HEK293 (cell line): ENCODE measurements around the gene NISCH.

ENCODE experiments used
- CTCF ChIA-PET: fragments of 350-600 bp; formaldehyde crosslinking; extraction: SDS; loops from one replicate; lab custom pipeline; 2021; ENCODE audit warnings: antibody characterized with exemption; lab: Yijun Ruan, JAX
- POLR2A ChIA-PET: fragments of 300-600 bp; formaldehyde crosslinking; extraction: SDS; loops from one replicate; lab custom pipeline; 2020; ENCODE audit warnings: antibody characterized with exemption, inconsistent platforms; lab: Yijun Ruan, JAX
- H3K27ac ChIP-seq: fragments of 200-500 bp; sonication (Bioruptor generic); 2 replicates; pipeline ENCODE4 v1.5.1; 2014; ENCODE audit warnings: low read depth, low read length, control low read depth, inconsistent platforms; ENCODE audit errors: extremely low read depth
- H3K36me3 ChIP-seq, 2 experiments: fragments of 200-500 bp in 1 of 2; sonication (Bioruptor generic) in 1 of 2; 1 replicate in 1 of 2; 2 replicates in 1 of 2; pipeline ENCODE4 v1.5.1; 2014 to 2017; ENCODE audit warnings: inconsistent platforms in 2 of 2, low read length in 2 of 2; ENCODE audit not compliant: control insufficient read depth in 2 of 2, insufficient read depth in 1 of 2
- H3K4me1 ChIP-seq: fragments of 200-500 bp; sonication (Bioruptor generic); 2 replicates; pipeline ENCODE4 v1.5.1; 2014; ENCODE audit warnings: mild to moderate bottlenecking, low read length, inconsistent platforms; ENCODE audit not compliant: control insufficient read depth, insufficient read depth
- H3K4me3 ChIP-seq: 2 replicates; pipeline ENCODE4 v1.5.1; 2011; ENCODE audit warnings: low read depth, mild to moderate bottlenecking, control low read depth, low read length, moderate library complexity
- H3K9me3 ChIP-seq: fragments of 200-500 bp; sonication (Bioruptor generic); 2 replicates; pipeline ENCODE4 v1.5.1; 2014; ENCODE audit warnings: low read depth, low read length, inconsistent platforms; ENCODE audit not compliant: control insufficient read depth, insufficient read depth
- CTCF ChIP-seq: fragments of 450-650 bp; formaldehyde crosslinking; IDR thresholded peaks from 2 replicates; pipeline ENCODE4 v1.5.1; 2016; ENCODE audit warnings: missing biosample characterization, missing genetic modification characterization
- PRDM6 ChIP-seq: fragments of 450-650 bp; formaldehyde crosslinking; IDR thresholded peaks from 2 replicates; pipeline ENCODE4 v1.5.1; 2017; ENCODE audit warnings: missing biosample characterization, missing genetic modification characterization
- SETDB1 ChIP-seq: IDR thresholded peaks from one replicate; pipeline ENCODE4 v1.6.1; 2017; ENCODE audit warnings: mild to moderate bottlenecking, low read length, moderate library complexity, mixed read lengths; ENCODE audit not compliant: insufficient read length
- ZBTB11 ChIP-seq: fragments of 450-650 bp; formaldehyde crosslinking; conservative IDR thresholded peaks from 2 replicates; pipeline ENCODE4 v1.5.1; 2016; ENCODE audit warnings: low read depth, missing biosample characterization, missing genetic modification characterization
- ZNF555 ChIP-seq: fragments of 450-650 bp; formaldehyde crosslinking; conservative IDR thresholded peaks from 2 replicates; pipeline ENCODE4 v1.5.1; 2017; ENCODE audit warnings: missing biosample characterization, mild to moderate bottlenecking, missing genetic modification characterization, inconsistent platforms
- ZNF623 ChIP-seq: fragments of 450-650 bp; formaldehyde crosslinking; IDR thresholded peaks from 2 replicates; pipeline ENCODE4 v1.5.1; 2016; ENCODE audit warnings: missing biosample characterization, missing genetic modification characterization
- ZSCAN5A ChIP-seq: fragments of 450-650 bp; formaldehyde crosslinking; IDR thresholded peaks from 2 replicates; pipeline ENCODE4 v1.5.1; 2016; ENCODE audit warnings: missing biosample characterization, missing genetic modification characterization

NISCH gene

GRCh38 chr3:52438104-52438376, 17.4 kb upstream of the NISCH start:
- POLR2A ChIA-PET, result no interaction called here
- CTCF ChIA-PET, result interaction anchor here (1.6 kb wide), 1 partner anchor 10 kb away, joined by 4 read pairs; no protein-coding TSS in a partner anchor

More at GRCh38 chr3:52438104-52438376, 17.4 kb upstream of the NISCH start:
- Histone ChIP-seq H3K36me3 (no peaks in the 10 kb centered on the region), H3K9me3 (no peaks in the 10 kb centered on the region), H3K4me3 (no peak overlapping the region), H3K27ac (no peak overlapping the region), H3K4me1 (no peaks in the 10 kb centered on the region)
- TF ChIP-seq ZNF623 (no peak), SETDB1 (no peak), PRDM6 (no peak), ZNF555 (tag by site-specific recombination) (no peak), CTCF (tag by site-specific recombination) (no peak), ZSCAN5A (no peak), ZBTB11 (tag by site-specific recombination) (no peak)
